Neural cell (in vitro differentiated cells): ENCODE measurements around the gene SH3RF2. TPM values are rescaled to one million over a fixed set of nuclear protein-coding genes. Genes with fewer than 3 reads are reported as not detected.

Experiments
- H2AFZ ChIP-seq: fragments of 200-600, 300-800 bp; sonication (generic), shearing (Covaris generic); 2 replicates; pipeline ENCODE4 v1.6.0; 2014; ENCODE audit warnings: low read depth, mild to moderate bottlenecking, antibody characterized with exemption, low read length, moderate library complexity
- H3F3A ChIP-seq: fragments of 200-600 bp; shearing (Covaris generic); 2 replicates; pipeline ENCODE4 v1.6.1; 2016; ENCODE audit warnings: mild to moderate bottlenecking, moderate library complexity, mixed read lengths, antibody characterized with exemption, low read length; ENCODE audit not compliant: insufficient read depth, poor library complexity, severe bottlenecking
- H3K27ac ChIP-seq: fragments of 200-600, 300-800 bp; sonication (generic), shearing (Covaris generic); 2 replicates; pipeline ENCODE4 v1.5.1; 2014; ENCODE audit warnings: mild to moderate bottlenecking, low read length, moderate library complexity
- H3K27me3 ChIP-seq: fragments of 300-800, 200-600 bp; sonication (generic), shearing (Covaris generic); 2 replicates; pipeline ENCODE4 v1.6.0; 2014; ENCODE audit warnings: mild to moderate bottlenecking, low read depth, low read length, moderate library complexity; ENCODE audit not compliant: insufficient read depth
- H3K36me3 ChIP-seq: fragments of 300-800, 200-600 bp; sonication (generic), shearing (Covaris generic); 2 replicates; pipeline ENCODE4 v1.5.1; 2014; ENCODE audit warnings: mild to moderate bottlenecking, antibody characterized with exemption, low read length, moderate library complexity; ENCODE audit not compliant: insufficient read depth
- H3K4me2 ChIP-seq: fragments of 300-800, 200-600 bp; sonication (generic), shearing (Covaris generic); 2 replicates; pipeline ENCODE4 v1.6.0; 2014; ENCODE audit warnings: mild to moderate bottlenecking, low read length
- H3K4me3 ChIP-seq: fragments of 300-800, 200-600 bp; sonication (generic), shearing (Covaris generic); 2 replicates; pipeline ENCODE4 v1.5.1; 2014; ENCODE audit warnings: mild to moderate bottlenecking, low read length, moderate library complexity
- H3K79me2 ChIP-seq: fragments of 200-600 bp; shearing (Covaris generic); replicated peaks from 2 replicates; pipeline ENCODE4 v1.6.0; 2014; ENCODE audit warnings: mild to moderate bottlenecking, low read length, moderate library complexity; ENCODE audit not compliant: insufficient read depth
- H3K9ac ChIP-seq: fragments of 300-800, 200-600 bp; sonication (generic), shearing (Covaris generic); 2 replicates; pipeline ENCODE4 v1.6.1; 2016; ENCODE audit warnings: mild to moderate bottlenecking, low read length, mixed read lengths
- H3K9me2 ChIP-seq: fragments of 200-600 bp; shearing (Covaris generic); 2 replicates; pipeline ENCODE4 v1.6.1; 2016; ENCODE audit warnings: mild to moderate bottlenecking, low read length, mixed read lengths; ENCODE audit not compliant: insufficient read depth
- H3K9me3 ChIP-seq: fragments of 200-600, 300-800 bp; sonication (generic), shearing (Covaris generic); 2 replicates; pipeline ENCODE4 v1.6.1; 2016; ENCODE audit warnings: mild to moderate bottlenecking, mixed run types, low read length, moderate library complexity, mixed read lengths
- H4K20me1 ChIP-seq: fragments of 200-600 bp; shearing (Covaris generic); 2 replicates; pipeline ENCODE4 v1.6.1; 2016; ENCODE audit warnings: mild to moderate bottlenecking, mixed run types; ENCODE audit not compliant: insufficient read depth
- EP300 ChIP-seq: fragments of 450-650 bp; conservative IDR thresholded peaks from 2 replicates; pipeline ENCODE4 v1.6.1; 2014; ENCODE audit warnings: antibody characterized with exemption, mild to moderate bottlenecking, moderate library complexity; ENCODE audit not compliant: poor library complexity, severe bottlenecking
- EZH2 ChIP-seq: fragments of 200-600, 300-800 bp; shearing (Covaris generic), sonication (generic); IDR thresholded peaks from 2 replicates; pipeline ENCODE4 v1.6.1; 2014; ENCODE audit warnings: antibody characterized with exemption, low read length, borderline replicate concordance, mild to moderate bottlenecking; ENCODE audit not compliant: insufficient read depth, poor library complexity, severe bottlenecking
- MXI1 ChIP-seq: fragments of 450-650 bp; conservative IDR thresholded peaks from 2 replicates; pipeline ENCODE4 v1.6.1; 2014; ENCODE audit warnings: antibody characterized with exemption, mild to moderate bottlenecking; ENCODE audit not compliant: poor library complexity, severe bottlenecking
- POLR2AphosphoS5 ChIP-seq: IDR thresholded peaks from 2 replicates; pipeline ENCODE4 v1.6.1; 2012
- RAD21 ChIP-seq: fragments of 450-650 bp; conservative IDR thresholded peaks from 2 replicates; pipeline ENCODE4 v1.6.1; 2014; ENCODE audit warnings: antibody characterized with exemption, mild to moderate bottlenecking, moderate library complexity
- SMC3 ChIP-seq: fragments of 450-650 bp; conservative IDR thresholded peaks from 2 replicates; pipeline ENCODE4 v1.6.1; 2014; ENCODE audit warnings: antibody characterized with exemption, mild to moderate bottlenecking, moderate library complexity; ENCODE audit not compliant: poor library complexity
- TAF1 ChIP-seq: IDR thresholded peaks from 2 replicates; pipeline ENCODE4 v1.6.1; 2012; ENCODE audit warnings: low read depth
- polyA plus RNA-seq: library from polyadenylated mRNA; depleted of rRNA; stranded (reverse); fragments of >200 nt; gene quantifications from 2 replicates; pipeline ENCODE4 v1.2.3, GENCODE V29; 2014
- TF ChIP-seq, protein P1 (sequence below): fragments of 450-650 bp; IDR thresholded peaks from 2 replicates; pipeline ENCODE4 v1.5.1; 2014; ENCODE audit warnings: antibody characterized with exemption, mild to moderate bottlenecking, moderate library complexity; ENCODE audit not compliant: poor library complexity, severe bottlenecking
- TF ChIP-seq, protein P2 (sequence below): IDR thresholded peaks from 2 replicates; pipeline ENCODE4 v1.6.1; 2012; ENCODE audit warnings: borderline replicate concordance

The SH3RF2 gene
- polyA plus RNA-seq, 1 donor from 2014 or later: not detected

DNA sequence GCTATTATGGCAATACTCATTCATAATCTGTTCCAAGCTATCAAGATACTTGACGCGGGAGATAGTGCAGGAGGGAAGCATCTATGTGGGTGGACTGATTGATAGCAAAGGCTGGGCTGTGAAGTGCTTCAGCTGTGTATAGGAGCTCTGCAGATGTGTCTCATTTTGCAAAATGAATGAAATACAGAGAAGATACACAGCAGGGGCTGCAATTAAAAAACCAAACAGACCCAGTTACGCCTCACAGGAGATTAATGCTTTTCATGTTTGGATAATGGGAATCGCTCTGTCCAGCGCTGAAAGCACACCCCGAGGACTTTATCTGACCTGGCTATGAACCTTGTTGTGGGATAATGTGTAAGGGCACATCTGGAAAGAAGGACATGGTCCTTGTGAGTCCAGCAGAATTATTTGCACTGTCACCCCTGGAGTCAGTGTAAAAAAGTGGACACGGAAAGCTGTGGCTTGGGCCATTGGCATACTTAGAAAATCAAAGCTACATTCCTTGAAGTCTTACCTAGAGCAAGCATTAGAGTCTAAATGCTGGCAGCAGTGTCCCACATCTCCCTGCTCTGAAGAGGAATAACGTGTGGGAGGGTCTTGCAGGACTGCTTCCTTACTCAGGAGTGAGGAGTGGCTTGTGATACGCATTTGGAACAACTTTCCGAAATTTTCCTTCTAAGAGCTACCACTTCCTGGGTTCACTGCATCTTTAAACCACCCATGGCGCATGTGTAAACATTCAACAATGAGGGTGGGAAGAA is 2.6 kb downstream of the SH3RF2 start:
- Histone ChIP-seq H3K9me2 (no peaks in the 10 kb centered on the region), H3K4me3 (no peak overlapping the region), H3K27ac (no peak overlapping the region), H3K9me3 (no peaks in the 10 kb centered on the region), H3K4me2 (no peak overlapping the region), H3K9ac (no peak overlapping the region), H2AFZ (no peak overlapping the region), H3F3A (no peaks in the 10 kb centered on the region), H3K36me3 (no peaks in the 10 kb centered on the region), H3K27me3 (no peaks in the 10 kb centered on the region), H4K20me1 (no peaks in the 10 kb centered on the region), H3K79me2 (no peaks in the 10 kb centered on the region)
- TF ChIP-seq POLR2AphosphoS5 (no peak), MXI1 (no peak), SMC3 (no peak), TAF1 (no peak), RAD21 (no peak), EZH2 (no peak), EP300 (no peak)
- TF ChIP-seq, protein P1, sequence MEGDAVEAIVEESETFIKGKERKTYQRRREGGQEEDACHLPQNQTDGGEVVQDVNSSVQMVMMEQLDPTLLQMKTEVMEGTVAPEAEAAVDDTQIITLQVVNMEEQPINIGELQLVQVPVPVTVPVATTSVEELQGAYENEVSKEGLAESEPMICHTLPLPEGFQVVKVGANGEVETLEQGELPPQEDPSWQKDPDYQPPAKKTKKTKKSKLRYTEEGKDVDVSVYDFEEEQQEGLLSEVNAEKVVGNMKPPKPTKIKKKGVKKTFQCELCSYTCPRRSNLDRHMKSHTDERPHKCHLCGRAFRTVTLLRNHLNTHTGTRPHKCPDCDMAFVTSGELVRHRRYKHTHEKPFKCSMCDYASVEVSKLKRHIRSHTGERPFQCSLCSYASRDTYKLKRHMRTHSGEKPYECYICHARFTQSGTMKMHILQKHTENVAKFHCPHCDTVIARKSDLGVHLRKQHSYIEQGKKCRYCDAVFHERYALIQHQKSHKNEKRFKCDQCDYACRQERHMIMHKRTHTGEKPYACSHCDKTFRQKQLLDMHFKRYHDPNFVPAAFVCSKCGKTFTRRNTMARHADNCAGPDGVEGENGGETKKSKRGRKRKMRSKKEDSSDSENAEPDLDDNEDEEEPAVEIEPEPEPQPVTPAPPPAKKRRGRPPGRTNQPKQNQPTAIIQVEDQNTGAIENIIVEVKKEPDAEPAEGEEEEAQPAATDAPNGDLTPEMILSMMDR: no peak
- TF ChIP-seq, protein P2, sequence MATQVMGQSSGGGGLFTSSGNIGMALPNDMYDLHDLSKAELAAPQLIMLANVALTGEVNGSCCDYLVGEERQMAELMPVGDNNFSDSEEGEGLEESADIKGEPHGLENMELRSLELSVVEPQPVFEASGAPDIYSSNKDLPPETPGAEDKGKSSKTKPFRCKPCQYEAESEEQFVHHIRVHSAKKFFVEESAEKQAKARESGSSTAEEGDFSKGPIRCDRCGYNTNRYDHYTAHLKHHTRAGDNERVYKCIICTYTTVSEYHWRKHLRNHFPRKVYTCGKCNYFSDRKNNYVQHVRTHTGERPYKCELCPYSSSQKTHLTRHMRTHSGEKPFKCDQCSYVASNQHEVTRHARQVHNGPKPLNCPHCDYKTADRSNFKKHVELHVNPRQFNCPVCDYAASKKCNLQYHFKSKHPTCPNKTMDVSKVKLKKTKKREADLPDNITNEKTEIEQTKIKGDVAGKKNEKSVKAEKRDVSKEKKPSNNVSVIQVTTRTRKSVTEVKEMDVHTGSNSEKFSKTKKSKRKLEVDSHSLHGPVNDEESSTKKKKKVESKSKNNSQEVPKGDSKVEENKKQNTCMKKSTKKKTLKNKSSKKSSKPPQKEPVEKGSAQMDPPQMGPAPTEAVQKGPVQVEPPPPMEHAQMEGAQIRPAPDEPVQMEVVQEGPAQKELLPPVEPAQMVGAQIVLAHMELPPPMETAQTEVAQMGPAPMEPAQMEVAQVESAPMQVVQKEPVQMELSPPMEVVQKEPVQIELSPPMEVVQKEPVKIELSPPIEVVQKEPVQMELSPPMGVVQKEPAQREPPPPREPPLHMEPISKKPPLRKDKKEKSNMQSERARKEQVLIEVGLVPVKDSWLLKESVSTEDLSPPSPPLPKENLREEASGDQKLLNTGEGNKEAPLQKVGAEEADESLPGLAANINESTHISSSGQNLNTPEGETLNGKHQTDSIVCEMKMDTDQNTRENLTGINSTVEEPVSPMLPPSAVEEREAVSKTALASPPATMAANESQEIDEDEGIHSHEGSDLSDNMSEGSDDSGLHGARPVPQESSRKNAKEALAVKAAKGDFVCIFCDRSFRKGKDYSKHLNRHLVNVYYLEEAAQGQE: no peak

DNA sequence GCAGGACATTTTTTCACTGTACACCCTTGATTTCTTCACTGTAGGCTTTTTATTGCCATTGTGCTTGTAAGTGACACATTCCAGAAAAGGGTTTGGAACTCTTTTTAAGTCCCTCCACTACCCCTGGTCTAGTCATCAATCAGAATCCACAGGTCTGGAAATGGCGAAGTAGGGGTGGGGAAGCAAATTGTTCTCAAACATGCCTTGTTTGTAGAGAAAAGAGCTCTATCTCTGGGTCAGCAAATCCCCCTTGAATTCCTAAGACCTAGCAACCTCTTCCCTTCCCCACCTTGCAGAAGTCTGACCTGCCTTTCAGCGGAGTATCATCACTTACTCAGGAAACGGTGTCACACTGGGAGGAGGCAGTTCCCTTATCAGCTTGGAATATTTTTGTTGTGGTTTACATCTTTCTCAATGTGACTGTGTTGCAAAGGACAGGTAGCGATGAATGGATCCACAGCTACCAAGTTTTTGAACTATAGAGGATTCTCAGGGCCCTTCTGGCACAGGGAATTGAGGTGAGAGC is 3.2 kb downstream of the SH3RF2 start:
- no peaks in the 10 kb centered on the region for H3K36me3 ChIP-seq
- H3K9ac ChIP-seq: no peak overlapping the region
- H3K4me2 ChIP-seq: no peak overlapping the region
- H3K79me2 ChIP-seq: no peaks in the 10 kb centered on the region
- no peaks in the 10 kb centered on the region for H3K9me3 ChIP-seq
- no peaks in the 10 kb centered on the region for H3K27me3 ChIP-seq
- H3K27ac ChIP-seq: no peak overlapping the region
- H4K20me1 ChIP-seq: no peaks in the 10 kb centered on the region
- no peaks in the 10 kb centered on the region for H3K9me2 ChIP-seq
- H3K4me3 ChIP-seq: no peak overlapping the region
- TF ChIP-seq MXI1: no peak
- TF ChIP-seq EP300: no peak
- TF ChIP-seq TAF1: no peak
- H3F3A ChIP-seq: no peaks in the 10 kb centered on the region
- no peak overlapping the region for H2AFZ ChIP-seq
